Calu3 (cell line): Measurements from ENCODE around the gene PSMA5. TPM values are rescaled to one million over a fixed set of nuclear protein-coding genes. Genes with fewer than 3 reads are reported as not detected.

Experiments
- BruUV-seq: library from RNA; stranded (reverse); fragments of 400-500 nt; replicated peaks from 2 replicates; lab custom pipeline; 2021; lab: Mats Ljungman, UMichigan
- CTCF ChIA-PET: fragments of 300-600 bp; sonication (Branson Sonifier 250); formaldehyde crosslinking; loops from one replicate; lab custom pipeline; 2022; ENCODE audit warnings: antibody characterized with exemption; lab: Charles Lee
- DNase-seq: peaks from one replicate; pipeline ENCODE4 v3.0.0; 2022
- H3K27ac Mint-ChIP-seq: one replicate; pipeline ENCODE4 v1.8.0; 2022; ENCODE audit warnings: mixed read lengths; ENCODE audit not compliant: unreplicated experiment
- H3K27me3 Mint-ChIP-seq: one replicate; pipeline ENCODE4 v1.8.0; 2022; ENCODE audit warnings: mixed read lengths; ENCODE audit not compliant: unreplicated experiment
- H3K36me3 Mint-ChIP-seq: one replicate; pipeline ENCODE4 v1.8.0; 2022; ENCODE audit warnings: mild to moderate bottlenecking, moderate library complexity, mixed read lengths; ENCODE audit not compliant: insufficient read depth, unreplicated experiment
- H3K4me1 Mint-ChIP-seq: one replicate; pipeline ENCODE4 v1.8.0; 2022; ENCODE audit warnings: mild to moderate bottlenecking, low read depth, mixed read lengths; ENCODE audit not compliant: unreplicated experiment
- H3K4me3 Mint-ChIP-seq: one replicate; pipeline ENCODE4 v1.8.0; 2022; ENCODE audit warnings: mild to moderate bottlenecking, low read depth, moderate library complexity, mixed read lengths; ENCODE audit not compliant: unreplicated experiment
- H3K9me3 Mint-ChIP-seq: one replicate; pipeline ENCODE4 v1.8.0; 2022; ENCODE audit warnings: low read depth, mixed read lengths; ENCODE audit not compliant: unreplicated experiment
- CTCF ChIP-seq: fragments of 200-600 bp; IDR thresholded peaks from one replicate; pipeline ENCODE4 v1.8.0; 2022; ENCODE audit warnings: antibody characterized with exemption; ENCODE audit not compliant: unreplicated experiment
- intact Hi-C: fragments of 100-400 bp; cut with micrococcal nuclease; formaldehyde crosslinking; loops from one replicate; pipeline ENCODE4 v1.10.0; 2022; ENCODE audit not compliant: unreplicated experiment
- total RNA-seq: library from RNA; stranded (reverse); gene quantifications from 2 replicates; pipeline ENCODE4 v1.2.3, GENCODE V29; 2022

Gene PSMA5
- total RNA-seq, 1 experiment from 2014 or later: 121 TPM

- Mint-ChIP-seq H3K27me3 (no peaks in the 10 kb centered on the region), H3K4me3 (no peak overlapping the region)
- CTCF ChIA-PET: interaction anchor here (0.7 kb wide), 1 partner anchor 756 kb away, joined by 3 read pairs; no protein-coding TSS in a partner anchor
These were observed 43.0 kb downstream of the PSMA5 start for GRCh38 chr1:109383087-109383779.

GRCh38 chr1:109381573-109381972 lies 44.7 kb downstream of the PSMA5 start:
- no TSS peak for BruUV-seq
- TF ChIP-seq CTCF: no peak
- H3K4me3 Mint-ChIP-seq: no peak overlapping the region

More at GRCh38 chr1:109383087-109383779, 43.0 kb downstream of the PSMA5 start:
- no peak for DNase-seq
- intact Hi-C loops: no loop called here
- Mint-ChIP-seq H3K36me3 (no peaks in the 10 kb centered on the region), H3K4me1 (peaks cover 17% of the 10 kb centered on the region), H3K27ac (no peak overlapping the region), H3K9me3 (no peaks in the 10 kb centered on the region)
- BruUV-seq: no TSS peak
- TF ChIP-seq CTCF: no peak

GRCh38 chr1:109379907-109380306 lies 46.3 kb downstream of the PSMA5 start:
- Mint-ChIP-seq H3K4me1 (peaks cover 17% of the 10 kb centered on the region), H3K4me3 (no peak overlapping the region), H3K36me3 (no peaks in the 10 kb centered on the region), H3K27me3 (no peaks in the 10 kb centered on the region), H3K27ac (no peak overlapping the region), H3K9me3 (no peaks in the 10 kb centered on the region)
- no peak for DNase-seq
- CTCF ChIA-PET: no interaction called here
- BruUV-seq: no TSS peak
- intact Hi-C loops: no loop called here
- TF ChIP-seq CTCF: no peak

More at GRCh38 chr1:109381573-109381972, 44.7 kb downstream of the PSMA5 start:
- no peak overlapping the region for H3K27ac Mint-ChIP-seq
- H3K27me3 Mint-ChIP-seq: no peaks in the 10 kb centered on the region
- CTCF ChIA-PET: interaction anchor here (1.3 kb wide), 1 partner anchor 9 kb away, joined by 3 read pairs; no protein-coding TSS in a partner anchor
- no peaks in the 10 kb centered on the region for H3K9me3 Mint-ChIP-seq
- H3K4me1 Mint-ChIP-seq: peaks cover 17% of the 10 kb centered on the region
- no peak for DNase-seq
- intact Hi-C loops: no loop called here
- no peaks in the 10 kb centered on the region for H3K36me3 Mint-ChIP-seq

GRCh38 chr1:109379422-109379821 lies 46.8 kb downstream of the PSMA5 start:
- Mint-ChIP-seq H3K36me3 (no peaks in the 10 kb centered on the region), H3K27me3 (no peaks in the 10 kb centered on the region), H3K4me3 (no peak overlapping the region), H3K27ac (no peak overlapping the region), H3K4me1 (peaks cover 15% of the 10 kb centered on the region), H3K9me3 (no peaks in the 10 kb centered on the region)
- CTCF ChIA-PET: no interaction called here
- intact Hi-C loops: no loop called here
- no peak for DNase-seq
- no peak for TF ChIP-seq CTCF
- BruUV-seq: no TSS peak
